Measurements from ENCODE around the gene ALOX12B. TPM values are rescaled to one million over a fixed set of nuclear protein-coding genes. Genes with fewer than 3 reads are reported as not detected.

Gene ALOX12B
- total and polyA plus RNA-seq, 2 of the 8 experiments (the other 6 are each of a cell fraction or from before 2014, with no cell fraction given), result 0.86 TPM; not detected in 1

GRCh38 chr17:8038954-8039610 is 48.4 kb downstream of the ALOX12B start, which contains the start of gene ALOX15B:
ALOX15B (plus strand) TSS chr17:8039059; CDS start chr17:8039156, 97 bp downstream.
- no peaks in the 10 kb centered on the region for H3K79me1 ChIP-seq (ENCODE audit: low read depth, low read length)
- no peaks in the 10 kb centered on the region for H3K9me3 ChIP-seq (ENCODE audit: insufficient read depth in 2 of 2, low read depth in 1 of 2, low read length in 1 of 2)
- H3K4ac ChIP-seq (replicated peaks; ENCODE audit: insufficient read length, low read depth, low read length), result no peak within 1 kb of the TSS
- H2BK12ac ChIP-seq (ENCODE audit: low read depth, low read length), result no peak within 1 kb of the TSS
- peak within 1 kb of the TSS; percentile 67 for H2AFZ ChIP-seq (ENCODE audit: low read length)
- no peak within 1 kb of the TSS for H2AK5ac ChIP-seq (ENCODE audit: low read depth, low read length)
- H4K8ac ChIP-seq (ENCODE audit: extremely low read depth, insufficient read depth, low read length), result no peak within 1 kb of the TSS
- H3K18ac ChIP-seq (ENCODE audit: extremely low read depth, low read length), result 0 out of 2 replicates have a peak within 1 kb of the TSS, but pooled peaks have one; percentile 7
- no peaks in the 10 kb centered on the region for H4K20me1 ChIP-seq (replicated peaks in 1 of 2; ENCODE audit: control insufficient read depth in 1 of 2, insufficient read depth in 2 of 2, low read length in 2 of 2)
- peaks cover 0 to 9% (median 4%) of the 10 kb centered on the region in 4 experiments; a peak in 3 of 7 replicates for H3K27me3 ChIP-seq (replicated peaks in 1 of 4; ENCODE audit: control insufficient read depth in 3 of 4, extremely low read depth in 1 of 4, insufficient read depth in 3 of 4, low read length in 3 of 4)
- no peak within 1 kb of the TSS for H3K56ac ChIP-seq (replicated peaks; ENCODE audit: insufficient read length, low read depth, low read length)
- no peak within 1 kb of the TSS for H2BK120ac ChIP-seq (replicated peaks; ENCODE audit: low read depth, low read length)
- 0 out of 2 replicates have a peak within 1 kb of the TSS, but pooled peaks have one; percentile 19 for H2BK15ac ChIP-seq (ENCODE audit: low read length)
- H3K27ac ChIP-seq (ENCODE audit: low read depth, low read length), result no peak within 1 kb of the TSS
- H3K9ac ChIP-seq (replicated peaks in 1 of 4; ENCODE audit: extremely low read depth in 1 of 4, low read depth in 3 of 4, low read length in 3 of 4), result peak within 1 kb of the TSS in 2 of 4 experiments; percentile 25 to 36; a peak in 2 of 7 replicates
- H3K4me2 ChIP-seq (ENCODE audit: insufficient read depth in 1 of 2, low read depth in 2 of 2, low read length in 2 of 2), result peak within 1 kb of the TSS; percentile 70 to 99
- peak within 1 kb of the TSS; percentile 22 to 64 (median 43) for H3K4me3 ChIP-seq (ENCODE audit: extremely low read depth in 1 of 4, insufficient read depth in 2 of 4, low read depth in 3 of 4, low read length in 4 of 4)
- ChIA-PET POLR2A (ENCODE audit: partially characterized antibody) (interaction anchor here (1.0 to 2.6 kb wide), 4 partner anchors 14 to 111 kb away, joined by 3 to 9 read pairs (median 4); no protein-coding TSS in a partner anchor), CTCF (ENCODE audit: partially characterized antibody) (interaction anchor here (1.0 to 6.0 kb wide), 11 partner anchors 17 to 133 kb away, joined by 3 to 141 read pairs (median 8); no protein-coding TSS in a partner anchor)
- 13% methylated on average over 22 of the region's 37 CpGs; no CpG with 5 or more reads in 1 of the 2 experiments for WGBS, 2 experiments (ENCODE audit: extremely low coverage in 1 of 2, insufficient coverage in 1 of 2, insufficient read length in 1 of 2, insufficient replicate concordance in 2 of 2, low coverage in 1 of 2, low lambda C conversion rate in 2 of 2, missing lambda C conversion rate in 1 of 2)
- H3K4me1 ChIP-seq (replicated peaks in 1 of 4; ENCODE audit: control insufficient read depth in 3 of 4, insufficient read depth in 4 of 4, low read length in 3 of 4), result peaks cover 0 to 10% (median 6%) of the 10 kb centered on the region in 4 experiments; a peak in 5 of 7 replicates
- H3K36me3 ChIP-seq (ENCODE audit: control insufficient read depth in 2 of 4, insufficient read depth in 4 of 4, low read length in 3 of 4), result no peaks in the 10 kb centered on the region; a peak in 1 of 8 replicates
- H3K23ac ChIP-seq (ENCODE audit: insufficient read length), result no peak within 1 kb of the TSS
- no peak within 1 kb of the TSS for H4K5ac ChIP-seq (ENCODE audit: insufficient read length, low read depth, low read length)
- peaks cover 4% of the 10 kb centered on the region; the same call in 1 of the 2 replicates for H3K23me2 ChIP-seq (ENCODE audit: low read depth, low read length)
- no peak within 1 kb of the TSS for H3K14ac ChIP-seq (ENCODE audit: insufficient read length)
- FAIRE-seq (no peak), DNase-seq (ENCODE audit: low read depth in 1 of 2, low spot score in 2 of 2) (peak in 1 of 2 experiments; percentile 75)
- no peak within 1 kb of the TSS for H2BK5ac ChIP-seq (ENCODE audit: low read depth, low read length)
- no peaks in the 10 kb centered on the region for H3K79me2 ChIP-seq (ENCODE audit: control insufficient read depth in 1 of 2, insufficient read depth in 2 of 2, low read length in 2 of 2)
- no peak within 1 kb of the TSS for H2BK20ac ChIP-seq (ENCODE audit: low read length)
- peak within 1 kb of the TSS; percentile 14 for H4K91ac ChIP-seq (replicated peaks; ENCODE audit: insufficient read length, low read length)
- TF ChIP-seq BACH1 (IDR thresholded peaks at IDR 0.05; ENCODE audit: low read length), result no peak
- no peak for TF ChIP-seq POLR2AphosphoS5 (IDR thresholded peaks at IDR 0.05; ENCODE audit: low read depth, low read length)
- TF ChIP-seq SIN3A (conservative IDR thresholded peaks at IDR 0.05 in 1 of 2, IDR thresholded peaks at IDR 0.05 in 1 of 2; ENCODE audit: low read depth in 1 of 2, low read length in 2 of 2), result 0 out of 4 replicates have a peak, but pooled peaks of 1 of the 2 experiments have one; percentile 29
- peak; percentile 26; the same call in 1 of the 2 replicates for TF ChIP-seq SUZ12 (IDR thresholded peaks at IDR 0.05; ENCODE audit: low read length)
- peak; percentile 33; the same call in 1 of the 2 replicates for TF ChIP-seq CREB1 (IDR thresholded peaks at IDR 0.05)
- TF ChIP-seq JUN (IDR thresholded peaks at IDR 0.05; ENCODE audit: low read depth, low read length), result no peak
- no peak for TF ChIP-seq TEAD4 (IDR thresholded peaks at IDR 0.05; ENCODE audit: low read depth, low read length)
- TF ChIP-seq SP2 (IDR thresholded peaks at IDR 0.05; ENCODE audit: low read length), result no peak
- peak; percentile 67 for TF ChIP-seq KDM4A (IDR thresholded peaks at IDR 0.05; ENCODE audit: low read depth, low read length, severe bottlenecking)
- no peak for TF ChIP-seq BCL11A (IDR thresholded peaks at IDR 0.05; ENCODE audit: low read depth in 2 of 2, low read length in 2 of 2)
